NCI-H510A treated with DMSO at 0.1 percent for 48 hours (cell line): ENCODE data around the gene ELP5.

Experiments used
- DNase-seq: peaks from one replicate; lab custom pipeline; 2025; lab: John Stamatoyannopoulos, UW

The ELP5 gene

GRCh38 chr17:7285679-7286078, 33.7 kb downstream of the ELP5 start:
- DNase-seq = no peak

GRCh38 chr17:7289256-7290032, 37.4 kb downstream of the ELP5 start:
- DNase-seq = no peak

- DNase-seq = no peak
Observed at GRCh38 chr17:7290166-7290565, 38.2 kb downstream of the ELP5 start.

GRCh38 chr17:7290685-7291084, 38.7 kb downstream of the ELP5 start:
- no peak for DNase-seq

GRCh38 chr17:7292194-7292593, 40.2 kb downstream of the ELP5 start:
- DNase-seq = no peak

GRCh38 chr17:7292729-7293128, 40.7 kb downstream of the ELP5 start:
- DNase-seq = no peak

GRCh38 chr17:7293159-7293558, 41.1 kb downstream of the ELP5 start:
- no peak for DNase-seq

GRCh38 chr17:7293816-7294613, 42.0 kb downstream of the ELP5 start:
- peak; percentile 68 for DNase-seq

GRCh38 chr17:7294614-7295153, 42.7 kb downstream of the ELP5 start, which contains the start of gene YBX2:
Gene YBX2 (minus strand): TSS chr17:7294639. CDS start chr17:7294500, 139 bp downstream.
- DNase-seq = peak; percentile 93

GRCh38 chr17:7295230-7296180, 43.5 kb downstream of the ELP5 start:
- peak; percentile 11 for DNase-seq

GRCh38 chr17:7296189-7296861, 44.3 kb downstream of the ELP5 start:
- peak; percentile 77 for DNase-seq

- no peak for DNase-seq
Observed at GRCh38 chr17:7304179-7304578, 52.2 kb downstream of the ELP5 start.

GRCh38 chr17:7306911-7307685, 55.1 kb downstream of the ELP5 start, which contains the start of gene EIF5A:
Gene EIF5A (plus strand): TSS chr17:7307628. CDS start chr17:7309636, 2,008 bp downstream.
- peak; percentile 99 for DNase-seq

- DNase-seq = no peak
Observed at GRCh38 chr17:7307686-7308624, 55.9 kb downstream of the ELP5 start.

GRCh38 chr17:7308625-7309433, 56.8 kb downstream of the ELP5 start:
- peak; percentile 69 for DNase-seq
